ENCODE measurements around the gene FBXL20. TPM values are rescaled to one million over a fixed set of nuclear protein-coding genes. Genes with fewer than 3 reads are reported as not detected.

Gene FBXL20
- total and polyA plus RNA-seq, 2 donors (not counting 1 experiment from before 2014, with no cell fraction given) = 7.6 to 14.5 TPM

DNA sequence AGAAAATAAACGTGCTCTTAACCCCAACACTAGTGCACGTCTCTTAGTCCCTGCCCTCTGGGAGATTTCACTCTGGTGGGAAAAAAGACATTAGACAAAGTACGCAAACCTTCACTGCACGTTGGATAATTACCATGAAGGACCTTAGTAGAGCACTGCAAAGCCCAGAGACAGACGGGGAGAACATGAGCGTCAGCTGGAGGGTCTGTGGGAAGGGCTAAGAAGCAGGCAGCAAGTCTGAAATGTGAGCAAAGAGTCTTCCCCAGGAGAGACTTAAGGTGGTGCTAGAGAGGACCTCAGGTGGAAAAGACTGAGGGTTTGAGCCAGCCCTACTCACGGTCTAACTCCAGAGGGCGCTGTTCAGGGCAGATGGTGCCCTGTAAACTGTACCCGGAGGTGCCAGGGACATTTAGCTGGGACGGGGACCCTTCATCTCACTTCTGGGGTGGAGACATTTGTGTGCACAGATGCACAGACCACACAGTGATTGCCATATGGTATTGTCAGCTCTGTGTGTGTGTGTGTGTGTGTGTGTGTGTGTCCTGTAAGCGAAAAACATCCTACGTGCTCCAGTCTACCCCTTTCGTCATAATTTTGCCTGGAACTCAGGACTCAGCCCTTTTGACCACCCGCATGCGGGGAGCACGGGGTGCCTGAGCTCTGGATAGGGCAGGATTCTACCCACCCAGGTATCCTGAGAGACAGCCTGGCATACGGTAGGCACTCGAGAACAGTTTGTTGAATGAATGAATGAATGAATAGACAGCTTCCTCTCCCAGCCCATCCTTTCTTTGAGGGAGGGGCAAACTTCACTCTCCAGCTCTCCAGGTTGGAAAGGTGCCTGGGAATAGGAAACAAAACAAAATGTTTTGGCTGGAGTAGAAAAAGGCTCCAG, 165.6 kb downstream of the FBXL20 start:
- no peaks in the 10 kb centered on the region for H3K36me3 ChIP-seq (ENCODE audit: control insufficient read depth, insufficient read depth, low read length)
- H3K27me3 ChIP-seq (ENCODE audit: control insufficient read depth, insufficient read depth, low read length) = peaks cover 7% of the 10 kb centered on the region
- no peak for TF ChIP-seq EZH2 (IDR thresholded peaks at IDR 0.05; ENCODE audit: low read length, missing control alignments)
- TF ChIP-seq, protein P1, sequence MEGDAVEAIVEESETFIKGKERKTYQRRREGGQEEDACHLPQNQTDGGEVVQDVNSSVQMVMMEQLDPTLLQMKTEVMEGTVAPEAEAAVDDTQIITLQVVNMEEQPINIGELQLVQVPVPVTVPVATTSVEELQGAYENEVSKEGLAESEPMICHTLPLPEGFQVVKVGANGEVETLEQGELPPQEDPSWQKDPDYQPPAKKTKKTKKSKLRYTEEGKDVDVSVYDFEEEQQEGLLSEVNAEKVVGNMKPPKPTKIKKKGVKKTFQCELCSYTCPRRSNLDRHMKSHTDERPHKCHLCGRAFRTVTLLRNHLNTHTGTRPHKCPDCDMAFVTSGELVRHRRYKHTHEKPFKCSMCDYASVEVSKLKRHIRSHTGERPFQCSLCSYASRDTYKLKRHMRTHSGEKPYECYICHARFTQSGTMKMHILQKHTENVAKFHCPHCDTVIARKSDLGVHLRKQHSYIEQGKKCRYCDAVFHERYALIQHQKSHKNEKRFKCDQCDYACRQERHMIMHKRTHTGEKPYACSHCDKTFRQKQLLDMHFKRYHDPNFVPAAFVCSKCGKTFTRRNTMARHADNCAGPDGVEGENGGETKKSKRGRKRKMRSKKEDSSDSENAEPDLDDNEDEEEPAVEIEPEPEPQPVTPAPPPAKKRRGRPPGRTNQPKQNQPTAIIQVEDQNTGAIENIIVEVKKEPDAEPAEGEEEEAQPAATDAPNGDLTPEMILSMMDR (conservative IDR thresholded peaks at IDR 0.05 in 1 of 2, IDR thresholded peaks at IDR 0.05 in 1 of 2; ENCODE audit: low read depth in 1 of 2, low read length in 2 of 2) = peak; percentile 45 to 63
- no peaks in the 10 kb centered on the region for H3K79me2 ChIP-seq (ENCODE audit: control insufficient read depth, insufficient read depth, low read length)
- peak; percentile 51 to 53 for DNase-seq (ENCODE audit: low read depth in 2 of 2)
- H3K9me3 ChIP-seq (ENCODE audit: control insufficient read depth, insufficient read depth, low read depth, low read length) = no peaks in the 10 kb centered on the region
- no peak overlapping the region for H3K9ac ChIP-seq (ENCODE audit: insufficient read depth, low read length)
- H3K4me2 ChIP-seq (ENCODE audit: extremely low read depth, insufficient read depth, low read length) = no peak overlapping the region
- H3K27ac ChIP-seq (ENCODE audit: insufficient read depth, low read length) = no peak overlapping the region
- no peak overlapping the region for H2AFZ ChIP-seq (ENCODE audit: low read length)
- H3K4me3 ChIP-seq (replicated peaks in 1 of 4; ENCODE audit: control extremely low read depth in 1 of 4, insufficient read depth in 1 of 4, low read depth in 3 of 4, low read length in 4 of 4) = no peak overlapping the region
- H4K20me1 ChIP-seq (ENCODE audit: control insufficient read depth, extremely low read depth, insufficient read depth, low read length) = no peaks in the 10 kb centered on the region
- H3K4me1 ChIP-seq (ENCODE audit: control insufficient read depth, extremely low read depth, insufficient read depth, low read length) = peaks cover 4% of the 10 kb centered on the region

DNA sequence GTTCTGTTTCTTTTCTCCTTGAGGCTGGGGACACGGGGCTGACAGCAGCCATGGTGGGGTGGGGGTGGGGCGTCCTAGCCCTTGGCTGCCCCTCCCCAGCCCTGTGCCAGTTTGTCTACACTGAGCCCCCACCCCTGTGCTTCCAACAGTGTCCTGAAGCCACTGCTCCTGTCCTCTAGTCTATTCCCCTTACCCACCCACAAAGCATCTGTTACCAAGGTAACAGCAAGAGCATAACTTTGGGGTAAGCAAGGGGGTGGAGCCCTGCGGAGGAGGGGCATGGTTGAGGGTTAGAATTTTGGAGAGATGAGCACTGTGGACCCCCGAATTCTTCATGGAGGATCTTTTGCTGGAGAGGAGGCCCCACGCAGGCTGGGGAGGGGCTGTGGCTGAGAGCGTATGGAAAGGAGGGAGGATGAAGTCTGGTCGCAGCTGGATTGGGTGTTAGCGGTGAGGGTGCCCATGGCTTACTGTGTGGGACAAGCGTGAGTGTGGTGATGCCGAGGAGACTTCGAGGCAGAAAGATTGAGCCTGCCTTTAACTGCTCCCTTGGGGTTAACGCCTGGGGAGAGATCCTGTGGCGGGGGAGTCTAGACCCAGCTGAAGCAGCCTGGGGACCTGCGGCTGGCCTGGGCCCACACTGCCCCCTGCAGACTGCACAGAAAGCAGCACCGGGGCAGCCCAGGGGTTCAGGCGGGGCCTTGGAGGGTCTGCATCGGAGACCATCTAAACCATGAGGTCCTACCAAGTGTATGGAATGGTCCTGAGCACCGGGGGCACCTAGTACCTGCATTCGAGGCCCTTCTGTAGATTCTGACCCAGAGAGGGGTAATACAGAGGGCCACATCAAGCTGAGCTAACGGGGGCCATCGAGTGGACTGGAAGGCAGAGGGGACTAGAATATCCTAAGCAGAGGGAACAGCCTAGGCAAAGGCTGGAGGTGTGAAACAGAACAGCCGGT, 169.6 kb downstream of the FBXL20 start:
- Histone ChIP-seq H2AFZ (ENCODE audit: low read length) (peak overlapping the region; percentile 48), H3K4me2 (ENCODE audit: extremely low read depth, insufficient read depth, low read length) (peak overlapping the region; percentile 66), H3K9ac (ENCODE audit: insufficient read depth, low read length) (no peak overlapping the region), H3K79me2 (ENCODE audit: control insufficient read depth, insufficient read depth, low read length) (no peaks in the 10 kb centered on the region), H3K36me3 (ENCODE audit: control insufficient read depth, insufficient read depth, low read length) (no peaks in the 10 kb centered on the region), H3K4me1 (ENCODE audit: control insufficient read depth, extremely low read depth, insufficient read depth, low read length) (peaks cover 4% of the 10 kb centered on the region), H3K27me3 (ENCODE audit: control insufficient read depth, insufficient read depth, low read length) (peaks cover 10% of the 10 kb centered on the region), H3K4me3 (replicated peaks in 1 of 4; ENCODE audit: control extremely low read depth in 1 of 4, insufficient read depth in 1 of 4, low read depth in 3 of 4, low read length in 4 of 4) (no peak overlapping the region), H4K20me1 (ENCODE audit: control insufficient read depth, extremely low read depth, insufficient read depth, low read length) (no peaks in the 10 kb centered on the region), H3K9me3 (ENCODE audit: control insufficient read depth, insufficient read depth, low read depth, low read length) (no peaks in the 10 kb centered on the region), H3K27ac (ENCODE audit: insufficient read depth, low read length) (no peak overlapping the region)
- DNase-seq (ENCODE audit: low read depth in 2 of 2) = peak in 1 of 2 donors; percentile 35
- TF ChIP-seq, protein P1 (conservative IDR thresholded peaks at IDR 0.05 in 1 of 2, IDR thresholded peaks at IDR 0.05 in 1 of 2; ENCODE audit: low read depth in 1 of 2, low read length in 2 of 2) = peak; percentile 53 to 73
- no peak for TF ChIP-seq EZH2 (IDR thresholded peaks at IDR 0.05; ENCODE audit: low read length, missing control alignments)

DNA sequence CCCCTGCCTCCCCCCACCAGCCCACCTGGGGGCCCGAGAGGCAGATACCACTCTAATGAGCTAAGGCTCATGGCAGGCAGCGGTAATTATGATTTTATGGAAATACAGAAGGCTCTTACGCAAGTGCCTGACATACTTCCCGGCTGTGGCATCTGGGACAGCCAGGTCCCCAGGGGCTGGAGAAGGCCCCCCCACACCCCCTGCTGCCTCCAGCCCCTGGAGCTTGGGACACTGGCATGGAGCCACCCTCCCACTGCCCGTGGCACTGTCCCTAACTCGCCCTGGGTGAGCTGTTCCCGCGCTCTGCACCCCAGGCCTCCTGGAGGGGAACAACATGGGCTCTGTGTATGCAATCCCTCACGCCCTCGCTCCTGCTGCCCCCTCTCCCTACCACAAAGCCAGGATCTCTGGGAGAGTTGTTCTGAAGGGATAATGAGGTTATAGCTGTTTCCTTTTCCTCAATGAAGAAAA, 170.3 kb downstream of the FBXL20 start:
- Histone ChIP-seq H3K27me3 (ENCODE audit: control insufficient read depth, insufficient read depth, low read length) (peaks cover 14% of the 10 kb centered on the region), H3K9ac (ENCODE audit: insufficient read depth, low read length) (no peak overlapping the region), H3K4me2 (ENCODE audit: extremely low read depth, insufficient read depth, low read length) (no peak overlapping the region), H3K36me3 (ENCODE audit: control insufficient read depth, insufficient read depth, low read length) (no peaks in the 10 kb centered on the region), H3K27ac (ENCODE audit: insufficient read depth, low read length) (no peak overlapping the region), H3K4me3 (replicated peaks in 1 of 4; ENCODE audit: control extremely low read depth in 1 of 4, insufficient read depth in 1 of 4, low read depth in 3 of 4, low read length in 4 of 4) (no peak overlapping the region), H3K9me3 (ENCODE audit: control insufficient read depth, insufficient read depth, low read depth, low read length) (no peaks in the 10 kb centered on the region), H3K4me1 (ENCODE audit: control insufficient read depth, extremely low read depth, insufficient read depth, low read length) (peaks cover 4% of the 10 kb centered on the region), H2AFZ (ENCODE audit: low read length) (no peak overlapping the region), H4K20me1 (ENCODE audit: control insufficient read depth, extremely low read depth, insufficient read depth, low read length) (no peaks in the 10 kb centered on the region), H3K79me2 (ENCODE audit: control insufficient read depth, insufficient read depth, low read length) (no peaks in the 10 kb centered on the region)
- no peak for DNase-seq (ENCODE audit: low read depth in 2 of 2)
- TF ChIP-seq, protein P1 (conservative IDR thresholded peaks at IDR 0.05 in 1 of 2, IDR thresholded peaks at IDR 0.05 in 1 of 2; ENCODE audit: low read depth in 1 of 2, low read length in 2 of 2) = no peak
- no peak for TF ChIP-seq EZH2 (IDR thresholded peaks at IDR 0.05; ENCODE audit: low read length, missing control alignments)

Measured in fibroblast of lung (primary cell).